Spleen (tissue), 11 donors: ENCODE measurements around the gene LRP11. TPM values are rescaled to one million over a fixed set of nuclear protein-coding genes. Genes with fewer than 3 reads are reported as not detected.

ENCODE experiments used
- DNase-seq: peaks from one replicate; pipeline ENCODE4 v3.0.0-alpha.2; 2020
- H3K27ac ChIP-seq, 8 donors: fragments of 200-600 bp; sonication (generic) in 7 of 8; 1 replicate in 4 of 8; 2 replicates in 4 of 8; pipeline versions ENCODE4 v1.5.0 to v1.8.0; 2016 to 2021; ENCODE audit warnings: inconsistent platforms in 4 of 8, mild to moderate bottlenecking in 4 of 8, moderate library complexity in 1 of 8
- H3K27me3 ChIP-seq, 7 donors: fragments of 200-600 bp; sonication (generic) in 6 of 7; replicated peaks in 1 of 7; 1 replicate in 4 of 7; 2 replicates in 3 of 7; pipeline versions ENCODE4 v1.5.0 to v1.8.0; 2016 to 2021; ENCODE audit warnings: inconsistent platforms in 3 of 7, mild to moderate bottlenecking in 1 of 7
- H3K36me3 ChIP-seq, 6 donors: fragments of 200-600 bp; sonication (generic) in 5 of 6; 1 replicate in 4 of 6; 2 replicates in 2 of 6; pipeline versions ENCODE4 v1.5.0 to v1.8.0; 2016 to 2021; ENCODE audit warnings: inconsistent platforms in 2 of 6
- H3K4me1 ChIP-seq, 6 donors: fragments of 200-600 bp; sonication (generic) in 5 of 6; 1 replicate in 3 of 6; 2 replicates in 3 of 6; pipeline versions ENCODE4 v1.5.0 to v1.8.0; 2016 to 2021; ENCODE audit warnings: inconsistent platforms in 3 of 6
- H3K4me3 ChIP-seq, 8 donors: fragments of 200-600 bp; sonication (generic) in 7 of 8; 1 replicate in 4 of 8; 2 replicates in 4 of 8; pipeline versions ENCODE4 v1.5.0 to v1.8.0; 2016 to 2021; ENCODE audit warnings: inconsistent platforms in 4 of 8, mild to moderate bottlenecking in 4 of 8, moderate library complexity in 2 of 8
- H3K9me3 ChIP-seq, 8 donors: fragments of 200-600 bp; sonication (generic) in 7 of 8; 1 replicate in 4 of 8; 2 replicates in 4 of 8; pipeline versions ENCODE4 v1.5.0 to v1.8.0; 2016 to 2021; ENCODE audit warnings: inconsistent platforms in 4 of 8
- CTCF ChIP-seq, 11 experiments: fragments of 200-600 bp in 7 of 11; fragments of 450-650 bp in 4 of 11; sonication (generic) in 4 of 11; IDR thresholded peaks in 8 of 11; conservative IDR thresholded peaks in 3 of 11; 1 replicate in 7 of 11; 2 replicates in 4 of 11; pipeline versions ENCODE4 v1.4.0 to v1.8.0; 2016 to 2021; ENCODE audit warnings: antibody characterized with exemption in 11 of 11, inconsistent platforms in 4 of 11, mild to moderate bottlenecking in 1 of 11
- POLR2A ChIP-seq, 3 donors: fragments of 450-650 bp; IDR thresholded peaks; one replicate each; pipeline ENCODE4 v1.5.1; 2017; ENCODE audit warnings: antibody characterized with exemption in 3 of 3, mild to moderate bottlenecking in 1 of 3
- POLR2AphosphoS5 ChIP-seq, 3 donors: sonication (generic); formaldehyde crosslinking; IDR thresholded peaks; one replicate each; pipeline ENCODE4 v1.5.1; 2017; ENCODE audit warnings: antibody characterized with exemption in 3 of 3
- WGBS, 5 donors: extraction: QIAGEN DNeasy Blood & Tissue Kit in 3 of 5; methylation state at CpG; one replicate each; pipeline versions ENCODE4 v1.1.5 to v1.1.7; 2013 to 2018; 5-methylcytosine and 5-hydroxymethylcytosine counted together
- intact Hi-C: fragments of 100-400 bp; cut with DNase I; formaldehyde crosslinking; loops from one replicate; pipeline ENCODE4 v1.15.0; 2023; ENCODE audit warnings: low total_unique reads
- polyA plus RNA-seq, 3 donors: library from polyadenylated mRNA; stranded (reverse); fragments of 200-250 nt; gene quantifications; one replicate each; pipeline ENCODE4 v1.2.1, GENCODE V29; 2013
- total RNA-seq, 7 donors: library from RNA; depleted of rRNA in 3 of 7; stranded (reverse); fragments of >200 nt in 3 of 7; fragmentation: NEBNext Ultra II Directional in 4 of 7; extraction: Animal tissue kit (Norgen Biotek cat#: 25700) in 4 of 7; gene quantifications; one replicate each; pipeline versions ENCODE4 v1.1.0 to v1.2.1, GENCODE V29; 2016 to 2021
- donor health status: healthy with polysubstance abuse.
- donor health status: DM: no; HTN: no; CAD: no; lungs with moderate emphysema.
- donor health status: DM: no; HTN: no; CAD: no.
- donor health status: Bipolar disorder and iron deficiency.
- donor health status: healthy.
- donor health status: DM: no; HTN: no; CAD: no.
- donor health status: DM: yes; HTN: yes; CAD: no.

LRP11 gene
- total and polyA plus RNA-seq, 10 donors: 0.65 to 15.0 (median 7.1) TPM

GRCh38 chr6:149831308-149831820 is 32.8 kb downstream of the LRP11 start:
- Histone ChIP-seq H3K27ac (no peak overlapping the region), H3K4me3 (no peak overlapping the region), H3K27me3 (no peaks in the 10 kb centered on the region), H3K4me1 (no peaks in the 10 kb centered on the region), H3K36me3 (no peaks in the 10 kb centered on the region), H3K9me3 (no peaks in the 10 kb centered on the region)
- no peak for DNase-seq
- intact Hi-C loops: no loop called here
- WGBS, 5 donors: 88 to 92% (median 90%) methylated on average over 6 of the region's 6 CpGs
- TF ChIP-seq POLR2A (IDR thresholded peaks at IDR 0.05) (no peak), POLR2AphosphoS5 (IDR thresholded peaks at IDR 0.05) (no peak), CTCF (IDR thresholded peaks at IDR 0.05 in 8 of 11, conservative IDR thresholded peaks at IDR 0.05 in 3 of 11) (no peak)

GRCh38 chr6:149830731-149831307 is 33.3 kb downstream of the LRP11 start:
- no peak overlapping the region for H3K4me3 ChIP-seq
- H3K36me3 ChIP-seq: peaks cover 0 to 3% (median 0%) of the 10 kb centered on the region in 6 donors
- H3K27me3 ChIP-seq: no peaks in the 10 kb centered on the region
- no peaks in the 10 kb centered on the region for H3K4me1 ChIP-seq
- no peaks in the 10 kb centered on the region for H3K9me3 ChIP-seq
- H3K27ac ChIP-seq: no peak overlapping the region
- TF ChIP-seq POLR2A (IDR thresholded peaks at IDR 0.05) (no peak), POLR2AphosphoS5 (IDR thresholded peaks at IDR 0.05) (no peak), CTCF (IDR thresholded peaks at IDR 0.05 in 8 of 11, conservative IDR thresholded peaks at IDR 0.05 in 3 of 11) (no peak)
- DNase-seq: no peak
- WGBS, 5 donors: 94 to 98% (median 96%) methylated on average over 7 of the region's 7 CpGs
- intact Hi-C loops: no loop called here

- H3K4me3 ChIP-seq: no peak overlapping the region
- peaks cover 0 to 5% (median 0%) of the 10 kb centered on the region in 6 donors for H3K36me3 ChIP-seq
- DNase-seq: no peak
- H3K4me1 ChIP-seq: no peaks in the 10 kb centered on the region
- no peaks in the 10 kb centered on the region for H3K27me3 ChIP-seq
- no peak for TF ChIP-seq POLR2A (IDR thresholded peaks at IDR 0.05)
- intact Hi-C loops: no loop called here
- 78 to 95% (median 80%) methylated on average over 4 of the region's 4 CpGs for WGBS, 5 donors
- H3K27ac ChIP-seq: no peak overlapping the region
- no peaks in the 10 kb centered on the region for H3K9me3 ChIP-seq
Observed at GRCh38 chr6:149825292-149825691, 38.9 kb downstream of the LRP11 start.

GRCh38 chr6:149823013-149823412 is 41.1 kb downstream of the LRP11 start:
- no peak for TF ChIP-seq POLR2A (IDR thresholded peaks at IDR 0.05)
- no peak for TF ChIP-seq CTCF (IDR thresholded peaks at IDR 0.05 in 8 of 11, conservative IDR thresholded peaks at IDR 0.05 in 3 of 11)
- no peak for TF ChIP-seq POLR2AphosphoS5 (IDR thresholded peaks at IDR 0.05)

More at GRCh38 chr6:149823013-149823412, 41.1 kb downstream of the LRP11 start:
- H3K27me3 ChIP-seq: no peaks in the 10 kb centered on the region
- H3K9me3 ChIP-seq: no peaks in the 10 kb centered on the region
- H3K4me3 ChIP-seq: no peak overlapping the region
- H3K27ac ChIP-seq: no peak overlapping the region
- peaks cover 0 to 5% (median 0%) of the 10 kb centered on the region in 6 donors for H3K36me3 ChIP-seq
- intact Hi-C loops: no loop called here
- 73 to 82% (median 79%) methylated on average over 4 of the region's 4 CpGs for WGBS, 5 donors
- no peak for DNase-seq
- H3K4me1 ChIP-seq: no peaks in the 10 kb centered on the region
